CD14-positive monocyte (primary cell): ENCODE measurements around the gene GNPNAT1. TPM values are rescaled to one million over a fixed set of nuclear protein-coding genes. Genes with fewer than 3 reads are reported as not detected.
A peak's percentile ranks its signal among the peaks of the same experiment; 100 is the strongest.

Experiments
- DNase-seq, 3 donors: peaks; one replicate each; pipeline ENCODE4 v3.0.0-alpha.2; 2011 to 2022
- H2AFZ ChIP-seq: 2 replicates; pipeline ENCODE4 v1.6.0; 2012; ENCODE audit warnings: mild to moderate bottlenecking, low read depth, low read length, inconsistent platforms; ENCODE audit not compliant: insufficient read depth, poor library complexity, severe bottlenecking
- H3K27ac ChIP-seq, 2 donors: 1 replicate in 1 of 2; 2 replicates in 1 of 2; pipeline ENCODE4 v1.5.1; 2012 to 2013; ENCODE audit warnings: low read length in 2 of 2, control low read depth in 1 of 2, inconsistent platforms in 1 of 2, low read depth in 1 of 2, mild to moderate bottlenecking in 1 of 2
- H3K27me3 ChIP-seq, 2 donors: one replicate each; pipeline versions ENCODE4 v1.6.0 to v1.6.1; 2011 to 2013; ENCODE audit warnings: low read length in 2 of 2; ENCODE audit not compliant: control insufficient read depth in 2 of 2, insufficient read depth in 2 of 2
- H3K36me3 ChIP-seq, 2 donors: replicated peaks in 1 of 2; 1 replicate in 1 of 2; 2 replicates in 1 of 2; pipeline versions ENCODE4 v1.5.1 to v1.6.1; 2012 to 2013; ENCODE audit warnings: low read length in 2 of 2, control low read depth in 1 of 2, inconsistent platforms in 1 of 2, mild to moderate bottlenecking in 1 of 2; ENCODE audit not compliant: insufficient read depth in 2 of 2, control insufficient read depth in 1 of 2
- H3K4me1 ChIP-seq, 2 donors: 1 replicate in 1 of 2; 2 replicates in 1 of 2; pipeline versions ENCODE4 v1.5.1 to v1.6.1; 2012 to 2013; ENCODE audit warnings: low read length in 2 of 2, control low read depth in 1 of 2, inconsistent platforms in 1 of 2, mild to moderate bottlenecking in 1 of 2, moderate library complexity in 1 of 2; ENCODE audit not compliant: insufficient read depth in 2 of 2, control insufficient read depth in 1 of 2
- H3K4me2 ChIP-seq: replicated peaks from 2 replicates; pipeline ENCODE3; 2012; ENCODE audit warnings: low read length, moderate library complexity, mild to moderate bottlenecking; ENCODE audit not compliant: poor library complexity, severe bottlenecking; ENCODE audit errors: extremely low read depth
- H3K4me3 ChIP-seq, 3 experiments: fragments of 200-600 bp in 1 of 3; sonication (generic) in 1 of 3; replicated peaks in 1 of 3; 1 replicate in 2 of 3; 2 replicates in 1 of 3; pipeline ENCODE4 v1.5.1; 2011 to 2013; ENCODE audit warnings: low read length in 3 of 3, mild to moderate bottlenecking in 3 of 3, control low read depth in 2 of 3, low read depth in 2 of 3, inconsistent platforms in 1 of 3, moderate library complexity in 1 of 3
- H3K79me2 ChIP-seq: 2 replicates; pipeline ENCODE4 v1.6.0; 2012; ENCODE audit warnings: mild to moderate bottlenecking, control low read depth, inconsistent platforms, low read length, moderate library complexity; ENCODE audit not compliant: insufficient read depth
- H3K9ac ChIP-seq: 2 replicates; pipeline ENCODE4 v1.6.0; 2017; ENCODE audit warnings: low read length, mild to moderate bottlenecking; ENCODE audit not compliant: insufficient read depth, poor library complexity, severe bottlenecking
- H3K9me3 ChIP-seq, 2 donors: replicated peaks in 1 of 2; 1 replicate in 1 of 2; 2 replicates in 1 of 2; pipeline versions ENCODE4 v1.5.1 to v1.6.1; 2012 to 2013; ENCODE audit warnings: low read length in 2 of 2, control low read depth in 1 of 2; ENCODE audit not compliant: control insufficient read depth in 1 of 2, insufficient read depth in 1 of 2
- H4K20me1 ChIP-seq: 2 replicates; pipeline ENCODE4 v1.6.0; 2012; ENCODE audit warnings: mild to moderate bottlenecking, low read length, control low read depth, moderate library complexity; ENCODE audit not compliant: insufficient read depth
- H3K27ac Mint-ChIP-seq, 7 donors: one replicate each; pipeline ENCODE4 v1.8.0; 2020; ENCODE audit warnings: mild to moderate bottlenecking in 7 of 7, mixed read lengths in 7 of 7, moderate library complexity in 6 of 7, inconsistent platforms in 2 of 7
- H3K27me3 Mint-ChIP-seq, 3 donors: one replicate each; pipeline ENCODE4 v1.8.0; 2021 to 2022; ENCODE audit warnings: low read depth in 3 of 3, mild to moderate bottlenecking in 3 of 3, mixed read lengths in 3 of 3, moderate library complexity in 3 of 3, inconsistent platforms in 1 of 3
- H3K36me3 Mint-ChIP-seq, 2 donors: one replicate each; pipeline ENCODE4 v1.8.0; 2020; ENCODE audit warnings: mixed read lengths in 2 of 2, inconsistent platforms in 1 of 2, mild to moderate bottlenecking in 1 of 2
- H3K4me1 Mint-ChIP-seq: one replicate; pipeline ENCODE4 v1.8.0; 2020; ENCODE audit warnings: mild to moderate bottlenecking, mixed read lengths
- H3K4me3 Mint-ChIP-seq, 2 donors: one replicate each; pipeline ENCODE4 v1.8.0; 2020; ENCODE audit warnings: mild to moderate bottlenecking in 2 of 2, mixed read lengths in 2 of 2, moderate library complexity in 1 of 2
- H3K9me3 Mint-ChIP-seq, 7 donors: one replicate each; pipeline ENCODE4 v1.8.0; 2020 to 2022; ENCODE audit warnings: mixed read lengths in 7 of 7, mild to moderate bottlenecking in 6 of 7, moderate library complexity in 6 of 7, inconsistent platforms in 2 of 7
- CTCF ChIP-seq: fragments of 200-600 bp; IDR thresholded peaks from one replicate; pipeline ENCODE4 v1.8.0; 2022; ENCODE audit warnings: antibody characterized with exemption, mild to moderate bottlenecking
- WGBS: methylation state at CpG from one replicate; pipeline ENCODE4 v1.1.5; 2013; ENCODE audit warnings: missing lambda C conversion rate; ENCODE audit not compliant: insufficient coverage; 5-methylcytosine and 5-hydroxymethylcytosine counted together
- intact Hi-C, 2 donors: fragments of 100-400 bp; cut with micrococcal nuclease; formaldehyde crosslinking; loops; one replicate each; pipeline versions ENCODE4 v1.15.0 to v1.15.1; 2023
- polyA plus RNA-seq, 3 donors: library from polyadenylated mRNA; depleted of rRNA in 1 of 3; unstranded in 2 of 3; stranded (reverse) in 1 of 3; fragments of 300-500 nt in 2 of 3; fragments of >200 nt in 1 of 3; fragmentation: Illumina TruSeq in 2 of 3; gene quantifications; 1 replicate in 2 of 3; 2 replicates in 1 of 3; pipeline ENCODE4 v1.2.3, GENCODE V29; 2012 to 2021

GNPNAT1 gene
- polyA plus RNA-seq, 3 donors, result 1.1 to 3.1 (median 1.9) TPM

- peaks cover 2 to 4% of the 10 kb centered on the region in 2 donors for H3K27me3 ChIP-seq
- no peak for DNase-seq
- H2AFZ ChIP-seq, result no peak overlapping the region
- no peak for TF ChIP-seq CTCF
- H4K20me1 ChIP-seq, result no peaks in the 10 kb centered on the region
- peak overlapping the region in 1 of 2 donors; percentile 42 for H3K4me3 Mint-ChIP-seq
- H3K27ac Mint-ChIP-seq, result no peak overlapping the region
- WGBS, result no CpG with 5 or more reads among the region's 4 CpGs
- H3K36me3 ChIP-seq, result no peaks in the 10 kb centered on the region
- no peak overlapping the region for H3K9ac ChIP-seq
- H3K27ac ChIP-seq, result no peak overlapping the region
- H3K9me3 ChIP-seq, result no peaks in the 10 kb centered on the region
- H3K27me3 Mint-ChIP-seq, result peaks cover 2 to 9% (median 7%) of the 10 kb centered on the region in 3 donors
- no peaks in the 10 kb centered on the region for H3K9me3 Mint-ChIP-seq
- H3K36me3 Mint-ChIP-seq, result no peaks in the 10 kb centered on the region
- intact Hi-C loops, result loop anchor here in 1 of 2 donors (10.0 kb wide), 2 partner anchors 230 to 480 kb away; no protein-coding TSS in a partner anchor
- H3K4me1 ChIP-seq, result no peaks in the 10 kb centered on the region
- H3K79me2 ChIP-seq, result no peaks in the 10 kb centered on the region
- H3K4me1 Mint-ChIP-seq, result no peaks in the 10 kb centered on the region
- H3K4me3 ChIP-seq, result no peak overlapping the region
- no peak overlapping the region for H3K4me2 ChIP-seq
Measured at GRCh38 chr14:52824462-52824861, 33.1 kb upstream of the GNPNAT1 start.

GRCh38 chr14:52821805-52822250 lies 30.4 kb upstream of the GNPNAT1 start:
- no peak overlapping the region for H3K4me3 Mint-ChIP-seq
- TF ChIP-seq CTCF, result no peak
- Histone ChIP-seq H3K36me3 (no peaks in the 10 kb centered on the region), H3K4me2 (no peak overlapping the region), H3K4me3 (no peak overlapping the region), H4K20me1 (no peaks in the 10 kb centered on the region), H3K9ac (no peak overlapping the region), H3K79me2 (no peaks in the 10 kb centered on the region), H3K27me3 (peaks cover 2 to 4% of the 10 kb centered on the region in 2 donors), H3K4me1 (no peaks in the 10 kb centered on the region), H3K27ac (no peak overlapping the region), H3K9me3 (no peaks in the 10 kb centered on the region), H2AFZ (no peak overlapping the region)
- no peak overlapping the region for H3K27ac Mint-ChIP-seq
- intact Hi-C loops, result loop anchor here (2.0 to 10.0 kb wide), 4 partner anchors 139 to 483 kb away; no protein-coding TSS in a partner anchor
- no peaks in the 10 kb centered on the region for H3K36me3 Mint-ChIP-seq
- H3K4me1 Mint-ChIP-seq, result no peaks in the 10 kb centered on the region
- DNase-seq, result no peak
- H3K9me3 Mint-ChIP-seq, result no peaks in the 10 kb centered on the region
- peaks cover 2 to 9% (median 7%) of the 10 kb centered on the region in 3 donors for H3K27me3 Mint-ChIP-seq
- WGBS, result 77% methylated on average over 4 of the region's 7 CpGs
